Hippocampal formation (tissue), 2 donors: Measurements from ENCODE around the gene XRRA1.
A peak's percentile ranks its signal among the peaks of the same experiment; 100 is the strongest.
"Not testable (repeated sequence)": the region's sequence is repeated elsewhere in the genome, so short reads cannot be mapped to it uniquely, and the experiment has no call there.

Experiments
- DNase-seq, 2 donors: peaks; one replicate each; lab custom pipeline; 2025; lab: John Stamatoyannopoulos, UW

XRRA1 gene

GRCh38 chr11:74826901-74827300, 122.0 kb downstream of the XRRA1 start:
- DNase-seq = no peak

DNA sequence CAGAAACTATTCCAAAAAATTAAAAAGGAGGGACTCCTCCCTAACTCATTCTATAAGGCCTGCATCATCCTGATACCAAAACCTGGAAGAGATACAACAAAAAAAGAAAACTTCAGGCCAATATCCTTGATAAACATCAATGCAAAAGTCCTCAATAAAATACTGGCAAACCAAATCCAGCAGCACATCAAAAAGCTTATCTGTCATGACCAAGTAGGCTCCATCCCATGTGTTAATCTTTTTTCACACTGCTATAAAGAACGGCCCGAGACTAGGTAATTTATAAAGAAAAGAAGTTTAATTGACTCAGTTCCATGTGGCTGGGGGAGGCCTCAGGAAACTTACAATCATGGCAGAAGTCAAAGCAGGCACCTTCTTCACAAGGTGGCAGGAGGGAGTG, 123.3 kb downstream of the XRRA1 start:
- not testable (repeated sequence) for DNase-seq

DNA sequence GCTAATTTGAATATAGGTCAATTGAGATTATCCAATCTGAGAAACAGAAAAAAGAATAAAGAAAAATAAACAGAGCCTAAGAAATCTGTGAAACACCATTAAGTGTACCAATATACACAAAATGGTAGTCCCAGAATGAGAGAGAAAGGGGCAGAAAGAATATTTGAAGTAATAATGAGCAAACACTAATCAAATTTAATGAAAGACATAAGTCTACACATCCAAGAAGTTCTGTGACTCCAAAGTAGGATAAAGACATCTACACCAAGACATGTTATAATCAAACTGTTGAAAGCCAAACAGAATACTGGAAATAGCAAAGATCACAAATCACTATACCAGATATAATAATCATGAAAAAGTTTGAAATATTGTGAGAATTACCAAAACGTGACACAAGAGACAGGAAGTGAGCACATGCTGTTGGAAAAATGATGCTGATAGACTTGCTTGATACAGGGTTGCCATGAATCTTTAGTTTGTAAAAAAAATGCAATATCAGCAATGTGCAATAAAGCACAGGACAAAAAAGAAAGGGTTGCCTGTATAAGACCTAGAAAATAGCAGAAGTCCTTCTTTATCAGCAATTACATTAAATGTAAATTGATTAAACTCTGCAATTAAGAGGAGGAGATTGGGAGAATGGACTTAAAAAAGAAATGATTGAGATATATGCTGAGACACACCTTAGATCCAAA, 124.5 kb downstream of the XRRA1 start:
- DNase-seq = no peak

DNA sequence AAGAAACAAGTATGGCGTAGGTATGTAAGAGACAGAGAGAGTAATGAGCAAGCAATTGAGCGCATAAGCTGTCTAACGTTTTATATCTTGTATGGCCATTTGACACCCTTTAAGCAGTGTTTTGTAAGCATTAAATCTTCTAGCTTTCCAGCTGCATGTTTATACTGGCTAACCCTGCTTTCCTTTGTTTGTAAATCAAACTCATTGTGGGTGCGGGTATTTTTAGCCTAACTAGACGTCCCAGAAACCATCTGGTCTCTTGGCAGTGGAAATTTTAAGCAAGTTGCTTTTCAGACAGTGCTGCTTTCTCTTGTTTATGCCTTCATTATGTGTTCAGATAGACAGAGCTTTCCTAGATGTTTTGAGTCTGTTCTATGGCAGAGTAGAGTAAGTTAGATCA, 126.7 kb downstream of the XRRA1 start:
- DNase-seq = peak; percentile 6 to 73

- no peak for DNase-seq
Measured at GRCh38 chr11:74820763-74821162, 128.1 kb downstream of the XRRA1 start.

DNA sequence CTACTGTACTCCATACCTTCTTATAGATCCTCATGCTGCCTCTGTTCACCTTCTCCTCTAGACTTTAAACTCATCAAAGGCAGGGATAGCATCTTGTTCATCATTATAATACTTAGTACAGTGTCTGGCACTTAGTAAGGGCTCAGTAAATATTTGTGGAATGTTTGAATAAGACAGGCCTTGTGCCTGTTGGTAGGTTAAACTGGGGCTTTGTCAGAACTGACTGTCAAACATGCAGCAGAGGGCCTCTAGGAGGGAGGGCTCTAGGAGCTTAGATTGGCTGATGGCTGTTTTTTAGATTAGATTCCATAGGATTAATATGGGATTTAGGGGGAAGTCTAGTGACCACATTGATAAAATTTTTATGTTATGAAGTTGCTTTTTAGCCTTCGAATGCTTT, 129.5 kb downstream of the XRRA1 start:
- no peak for DNase-seq

- DNase-seq = no peak
Measured at GRCh38 chr11:74818283-74818946, 130.5 kb downstream of the XRRA1 start.

DNA sequence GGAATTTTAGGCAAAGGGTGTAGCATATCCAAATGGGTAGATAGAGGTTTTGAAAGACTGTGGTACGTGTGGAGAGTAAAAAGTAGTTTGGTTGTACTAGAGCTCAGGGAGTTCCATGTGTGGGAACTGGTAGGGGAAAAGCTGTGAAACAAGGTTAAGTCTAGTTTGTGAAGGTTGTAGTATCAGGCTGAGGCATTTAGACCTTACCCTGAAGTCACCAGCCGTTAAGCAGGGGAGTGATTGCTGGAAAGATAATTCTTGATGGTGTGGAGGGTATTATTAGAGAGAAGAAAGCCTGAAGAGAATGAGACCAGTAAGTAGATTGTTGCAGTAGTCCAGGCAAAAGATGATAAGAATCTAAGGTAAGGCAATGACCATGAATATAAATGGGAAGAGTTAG, 132.2 kb downstream of the XRRA1 start:
- DNase-seq = no peak

GRCh38 chr11:74815966-74816365, 132.9 kb downstream of the XRRA1 start:
- DNase-seq = no peak

GRCh38 chr11:74809801-74810200, 139.1 kb downstream of the XRRA1 start:
- no peak for DNase-seq

- no peak for DNase-seq
Measured at GRCh38 chr11:74806267-74806666, 142.6 kb downstream of the XRRA1 start.

DNA sequence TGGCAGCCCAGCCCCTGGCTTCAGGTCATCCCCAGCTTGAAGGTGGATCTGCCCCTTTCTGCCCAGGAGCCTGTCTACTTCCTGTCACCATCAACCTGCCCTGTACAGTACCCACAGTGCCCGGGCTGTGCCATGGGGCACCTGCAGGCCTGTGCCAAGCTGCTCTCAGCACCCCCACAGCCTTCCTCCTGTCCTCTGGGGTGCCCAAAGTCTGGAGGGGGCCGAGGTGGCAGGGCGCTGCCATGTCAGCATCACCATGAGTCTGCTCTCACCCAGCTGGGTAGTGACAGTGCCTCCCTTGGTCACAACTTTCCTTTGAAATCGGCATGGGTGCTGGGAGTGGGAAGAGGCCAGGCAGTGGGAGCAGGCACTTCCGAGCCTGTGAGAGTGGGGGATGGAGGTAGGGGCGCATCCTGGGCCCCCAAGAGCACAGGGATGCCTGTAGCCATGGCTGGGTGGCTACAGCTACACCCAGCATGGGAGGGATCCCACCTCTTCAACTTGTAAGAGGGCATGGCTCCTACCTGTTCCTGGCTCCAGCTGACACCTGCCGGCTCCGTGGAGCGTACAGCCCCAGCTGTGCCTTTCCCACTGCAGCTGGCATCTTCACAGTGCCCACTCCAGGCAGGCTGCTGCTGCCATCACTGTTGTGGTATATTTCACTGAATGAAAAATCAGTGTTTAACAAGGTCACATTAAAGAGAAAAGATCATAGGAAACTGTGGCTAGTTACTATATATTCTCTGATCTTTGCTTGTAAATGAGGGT, 157.4 kb downstream of the XRRA1 start:
- DNase-seq = no peak
